GM12865 (cell line): ENCODE results near the gene BEAN1.

ENCODE experiments used
- DNase-seq: peaks from one replicate; pipeline ENCODE4 v3.0.0; 2010; ENCODE audit warnings: low read depth
- H3K4me3 ChIP-seq: 2 replicates; pipeline ENCODE4 v1.5.1; 2011; ENCODE audit warnings: mild to moderate bottlenecking, low read depth, low read length, control low read depth
- TF ChIP-seq, protein P1 (sequence below): IDR thresholded peaks from 2 replicates; pipeline ENCODE4 v1.5.1; 2011; ENCODE audit warnings: low read length, control low read depth, low read depth, inconsistent platforms; ENCODE audit not compliant: insufficient read depth; ENCODE audit errors: missing control alignments

The BEAN1 gene

GRCh38 chr16:66412182-66412581, 14.9 kb upstream of the BEAN1 start:
- no peak overlapping the region for H3K4me3 ChIP-seq
- TF ChIP-seq, protein P1, sequence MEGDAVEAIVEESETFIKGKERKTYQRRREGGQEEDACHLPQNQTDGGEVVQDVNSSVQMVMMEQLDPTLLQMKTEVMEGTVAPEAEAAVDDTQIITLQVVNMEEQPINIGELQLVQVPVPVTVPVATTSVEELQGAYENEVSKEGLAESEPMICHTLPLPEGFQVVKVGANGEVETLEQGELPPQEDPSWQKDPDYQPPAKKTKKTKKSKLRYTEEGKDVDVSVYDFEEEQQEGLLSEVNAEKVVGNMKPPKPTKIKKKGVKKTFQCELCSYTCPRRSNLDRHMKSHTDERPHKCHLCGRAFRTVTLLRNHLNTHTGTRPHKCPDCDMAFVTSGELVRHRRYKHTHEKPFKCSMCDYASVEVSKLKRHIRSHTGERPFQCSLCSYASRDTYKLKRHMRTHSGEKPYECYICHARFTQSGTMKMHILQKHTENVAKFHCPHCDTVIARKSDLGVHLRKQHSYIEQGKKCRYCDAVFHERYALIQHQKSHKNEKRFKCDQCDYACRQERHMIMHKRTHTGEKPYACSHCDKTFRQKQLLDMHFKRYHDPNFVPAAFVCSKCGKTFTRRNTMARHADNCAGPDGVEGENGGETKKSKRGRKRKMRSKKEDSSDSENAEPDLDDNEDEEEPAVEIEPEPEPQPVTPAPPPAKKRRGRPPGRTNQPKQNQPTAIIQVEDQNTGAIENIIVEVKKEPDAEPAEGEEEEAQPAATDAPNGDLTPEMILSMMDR, result no peak
- DNase-seq, result no peak

DNA sequence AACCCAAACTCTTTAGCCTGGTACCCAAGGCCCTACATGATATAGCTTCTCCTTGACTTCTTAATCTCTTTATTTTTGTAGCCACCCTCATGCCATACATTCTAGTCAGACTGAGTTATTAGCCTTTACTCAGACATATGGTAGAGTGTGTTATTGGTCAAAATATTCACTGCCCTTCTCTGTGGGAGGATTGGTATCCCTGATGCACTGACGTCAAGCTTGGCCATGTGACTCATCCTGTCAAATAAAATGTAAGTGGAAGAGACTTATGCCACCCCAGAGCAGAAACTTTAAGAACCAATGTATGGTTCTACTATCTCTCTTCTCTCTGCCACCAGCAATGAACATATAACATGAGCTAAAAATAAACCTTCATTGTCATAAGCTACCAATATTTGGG, 12.2 kb upstream of the BEAN1 start:
- no peak for DNase-seq
- H3K4me3 ChIP-seq, result no peak overlapping the region
- TF ChIP-seq, protein P1, result no peak

- no peak overlapping the region for H3K4me3 ChIP-seq
- no peak for DNase-seq
- TF ChIP-seq, protein P1, result no peak
Measured at GRCh38 chr16:66416136-66416535, 11.0 kb upstream of the BEAN1 start.

- TF ChIP-seq, protein P1, result no peak
- no peak for DNase-seq
- H3K4me3 ChIP-seq, result no peak overlapping the region
Measured at GRCh38 chr16:66416939-66417700, 10.0 kb upstream of the BEAN1 start.

DNA sequence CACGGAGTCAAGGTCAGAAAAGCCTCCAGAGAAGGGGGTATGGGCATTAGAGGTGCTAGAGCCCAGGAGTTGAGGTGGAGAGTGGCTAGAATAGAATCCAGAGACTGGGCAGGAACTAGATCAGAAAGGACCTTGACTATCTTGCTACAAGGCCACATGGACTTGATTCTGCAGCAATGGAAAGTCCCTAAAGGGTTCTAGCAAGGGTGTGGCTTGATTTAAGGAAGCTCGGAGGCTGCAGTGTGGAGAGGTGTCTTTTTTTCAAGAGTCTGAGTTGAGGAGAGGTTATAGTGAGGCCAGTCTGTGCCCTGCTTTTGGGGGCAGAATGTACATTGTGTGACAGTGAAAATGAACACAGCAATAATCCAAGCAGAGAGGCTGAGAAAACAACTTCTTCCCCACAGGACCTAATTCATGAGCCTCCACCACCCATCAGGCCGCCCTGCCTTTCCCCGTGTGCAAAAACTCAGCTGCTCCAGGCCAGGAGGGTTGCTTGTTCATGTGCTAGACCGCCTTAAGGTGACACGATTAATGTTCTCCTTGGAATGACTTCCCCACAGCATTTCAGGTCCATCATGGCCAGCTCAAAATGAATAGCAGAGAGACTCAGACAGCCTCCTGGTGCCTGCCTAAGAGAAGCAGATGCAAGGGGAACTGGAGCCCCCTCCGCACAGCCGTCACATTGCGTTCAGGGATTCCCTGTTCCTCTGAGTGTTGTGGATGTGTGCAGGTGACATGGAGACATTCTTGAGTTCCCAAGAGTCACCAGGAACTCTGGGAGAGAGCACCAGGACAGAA, 8.7 kb upstream of the BEAN1 start:
- no peak for DNase-seq
- no peak overlapping the region for H3K4me3 ChIP-seq

DNA sequence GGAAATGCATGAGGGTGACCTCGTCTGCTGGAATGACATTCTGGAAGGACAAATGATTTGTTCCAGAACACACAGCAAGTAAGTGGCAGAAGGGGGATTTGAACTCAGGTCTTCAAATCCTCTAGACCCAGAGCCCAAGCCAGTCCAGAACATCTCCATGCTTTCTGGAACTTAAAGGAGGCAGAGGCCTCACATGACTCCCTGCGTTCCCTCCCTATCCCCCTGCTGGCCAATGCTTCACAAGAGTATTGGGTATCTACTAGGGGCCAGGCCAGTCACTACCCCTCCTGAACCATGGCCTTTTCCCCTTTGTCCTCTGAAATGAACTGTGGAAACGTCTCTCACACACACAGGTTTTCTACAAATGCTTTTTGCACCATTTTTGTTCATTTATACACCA, 7.6 kb upstream of the BEAN1 start:
- no peak for DNase-seq
- TF ChIP-seq, protein P1, result no peak
- H3K4me3 ChIP-seq, result no peak overlapping the region

More for the DNA sequence above, 8.7 kb upstream of the BEAN1 start:
- TF ChIP-seq, protein P1, result no peak
